HG03520 (cell line): Measurements from ENCODE around the gene WNT6.

Source experiments
- ATAC-seq: cut with Tn5 transposase; IDR thresholded peaks from one replicate; pipeline ENCODE4 v1.9.1; 2021; ENCODE audit warnings: mild to moderate bottlenecking, moderate library complexity; ENCODE audit not compliant: unreplicated experiment

WNT6 gene

GRCh38 chr2:218877331-218877730, 17.7 kb downstream of the WNT6 start:
- no peak for ATAC-seq

GRCh38 chr2:218877891-218878290, 18.3 kb downstream of the WNT6 start:
- no peak for ATAC-seq

- ATAC-seq = no peak
These were observed 18.9 kb downstream of the WNT6 start for GRCh38 chr2:218878486-218878885.

- ATAC-seq = no peak
These were observed 19.5 kb downstream of the WNT6 start for GRCh38 chr2:218878926-218879761.

GRCh38 chr2:218879776-218880101, 20.1 kb downstream of the WNT6 start:
- no peak for ATAC-seq

- ATAC-seq = peak; percentile 63
These were observed 20.7 kb downstream of the WNT6 start, which contains the start of gene WNT10A for GRCh38 chr2:218880102-218880858. Gene WNT10A, plus strand, starts transcription at chr2:218880852. Its CDS starts 144 bp downstream, at chr2:218880996.

- ATAC-seq = no peak
These were observed 21.4 kb downstream of the WNT6 start for GRCh38 chr2:218880859-218881594.

GRCh38 chr2:218881744-218882460, 22.3 kb downstream of the WNT6 start:
- ATAC-seq = no peak

GRCh38 chr2:218882461-218882816, 22.8 kb downstream of the WNT6 start:
- ATAC-seq = no peak

GRCh38 chr2:218882866-218883366, 23.3 kb downstream of the WNT6 start:
- ATAC-seq = no peak

- no peak for ATAC-seq
These were observed 24.2 kb downstream of the WNT6 start for GRCh38 chr2:218883491-218884490.

GRCh38 chr2:218884519-218884918, 24.9 kb downstream of the WNT6 start:
- ATAC-seq = no peak

- peak; percentile 66 for ATAC-seq
These were observed 26.7 kb downstream of the WNT6 start for GRCh38 chr2:218885981-218886947.

GRCh38 chr2:218887079-218887478, 27.5 kb downstream of the WNT6 start:
- no peak for ATAC-seq

GRCh38 chr2:218888341-218888740, 28.7 kb downstream of the WNT6 start:
- no peak for ATAC-seq

- no peak for ATAC-seq
These were observed 30.3 kb downstream of the WNT6 start for GRCh38 chr2:218889937-218890336.

GRCh38 chr2:218890369-218890768, 30.8 kb downstream of the WNT6 start:
- no peak for ATAC-seq
